Measurements from ENCODE around the gene PEX6.

The PEX6 gene

GRCh38 chr6:42938428-42938796 lies 40.6 kb downstream of the PEX6 start:
- no peaks in the 10 kb centered on the region for H3K27me3 ChIP-seq (ENCODE audit: control insufficient read depth, insufficient read depth, low read length)
- peaks cover 7% of the 10 kb centered on the region for H3K36me3 ChIP-seq (ENCODE audit: control insufficient read depth, insufficient read depth, low read length)
- H3K4me1 ChIP-seq (ENCODE audit: control insufficient read depth, insufficient read depth, low read length), result peaks cover 1% of the 10 kb centered on the region
- no peaks in the 10 kb centered on the region for H3K9me3 ChIP-seq (ENCODE audit: control insufficient read depth, low read length)
- H3K9ac ChIP-seq (ENCODE audit: low read length), result no peak overlapping the region
- H3K4me3 ChIP-seq (ENCODE audit: low read length), result no peak overlapping the region

GRCh38 chr6:42937548-42938427 lies 41.2 kb downstream of the PEX6 start:
- no peak overlapping the region for H3K9ac ChIP-seq (ENCODE audit: low read length)
- no peaks in the 10 kb centered on the region for H3K9me3 ChIP-seq (ENCODE audit: control insufficient read depth, low read length)
- H3K36me3 ChIP-seq (ENCODE audit: control insufficient read depth, insufficient read depth, low read length), result peaks cover 7% of the 10 kb centered on the region
- H3K27me3 ChIP-seq (ENCODE audit: control insufficient read depth, insufficient read depth, low read length), result no peaks in the 10 kb centered on the region
- peaks cover 7% of the 10 kb centered on the region for H3K4me1 ChIP-seq (ENCODE audit: control insufficient read depth, insufficient read depth, low read length)
- H3K4me3 ChIP-seq (ENCODE audit: low read length), result no peak overlapping the region

- no peaks in the 10 kb centered on the region for H3K9me3 ChIP-seq (ENCODE audit: control insufficient read depth, low read length)
- no peak overlapping the region for H3K4me3 ChIP-seq (ENCODE audit: low read length)
- no peak overlapping the region for H3K9ac ChIP-seq (ENCODE audit: low read length)
- peaks cover 7% of the 10 kb centered on the region for H3K4me1 ChIP-seq (ENCODE audit: control insufficient read depth, insufficient read depth, low read length)
- H3K36me3 ChIP-seq (ENCODE audit: control insufficient read depth, insufficient read depth, low read length), result peaks cover 7% of the 10 kb centered on the region
- H3K27me3 ChIP-seq (ENCODE audit: control insufficient read depth, insufficient read depth, low read length), result no peaks in the 10 kb centered on the region
Measured at GRCh38 chr6:42936398-42936797, 42.6 kb downstream of the PEX6 start.

DNA sequence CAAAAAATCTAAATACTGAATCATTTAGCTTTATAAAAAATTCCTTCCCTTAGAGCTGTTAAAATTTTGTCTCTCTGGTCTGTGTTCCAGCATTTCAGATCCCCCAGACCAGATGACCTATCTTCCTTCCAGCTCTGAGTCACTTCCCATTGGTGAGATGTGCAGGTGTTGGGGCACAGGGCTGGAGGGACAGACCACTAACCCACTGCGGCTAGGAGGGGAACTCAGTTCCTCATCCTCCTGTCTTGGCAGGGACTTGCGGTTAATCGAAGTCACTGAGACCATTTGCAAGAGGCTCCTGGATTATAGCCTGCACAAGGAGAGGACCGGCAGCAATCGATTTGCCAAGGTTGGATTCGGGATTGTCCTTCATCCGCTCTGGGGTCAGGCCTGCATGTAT lies 43.7 kb downstream of the PEX6 start:
- Histone ChIP-seq H3K4me3 (ENCODE audit: low read length) (no peak overlapping the region), H3K27me3 (ENCODE audit: control insufficient read depth, insufficient read depth, low read length) (no peaks in the 10 kb centered on the region), H3K4me1 (ENCODE audit: control insufficient read depth, insufficient read depth, low read length) (peaks cover 13% of the 10 kb centered on the region), H3K36me3 (ENCODE audit: control insufficient read depth, insufficient read depth, low read length) (peaks cover 7% of the 10 kb centered on the region), H3K9ac (ENCODE audit: low read length) (no peak overlapping the region), H3K9me3 (ENCODE audit: control insufficient read depth, low read length) (no peaks in the 10 kb centered on the region)

GRCh38 chr6:42933205-42933604 lies 45.8 kb downstream of the PEX6 start:
- Histone ChIP-seq H3K36me3 (ENCODE audit: control insufficient read depth, insufficient read depth, low read length) (peaks cover 4% of the 10 kb centered on the region), H3K9ac (ENCODE audit: low read length) (no peak overlapping the region), H3K9me3 (ENCODE audit: control insufficient read depth, low read length) (no peaks in the 10 kb centered on the region), H3K4me1 (ENCODE audit: control insufficient read depth, insufficient read depth, low read length) (peaks cover 24% of the 10 kb centered on the region), H3K4me3 (ENCODE audit: low read length) (no peak overlapping the region), H3K27me3 (ENCODE audit: control insufficient read depth, insufficient read depth, low read length) (no peaks in the 10 kb centered on the region)

GRCh38 chr6:42932412-42932811 lies 46.6 kb downstream of the PEX6 start:
- Histone ChIP-seq H3K27me3 (ENCODE audit: control insufficient read depth, insufficient read depth, low read length) (no peaks in the 10 kb centered on the region), H3K4me1 (ENCODE audit: control insufficient read depth, insufficient read depth, low read length) (peaks cover 26% of the 10 kb centered on the region), H3K4me3 (ENCODE audit: low read length) (no peak overlapping the region), H3K36me3 (ENCODE audit: control insufficient read depth, insufficient read depth, low read length) (no peaks in the 10 kb centered on the region), H3K9me3 (ENCODE audit: control insufficient read depth, low read length) (no peaks in the 10 kb centered on the region), H3K9ac (ENCODE audit: low read length) (no peak overlapping the region)

DNA sequence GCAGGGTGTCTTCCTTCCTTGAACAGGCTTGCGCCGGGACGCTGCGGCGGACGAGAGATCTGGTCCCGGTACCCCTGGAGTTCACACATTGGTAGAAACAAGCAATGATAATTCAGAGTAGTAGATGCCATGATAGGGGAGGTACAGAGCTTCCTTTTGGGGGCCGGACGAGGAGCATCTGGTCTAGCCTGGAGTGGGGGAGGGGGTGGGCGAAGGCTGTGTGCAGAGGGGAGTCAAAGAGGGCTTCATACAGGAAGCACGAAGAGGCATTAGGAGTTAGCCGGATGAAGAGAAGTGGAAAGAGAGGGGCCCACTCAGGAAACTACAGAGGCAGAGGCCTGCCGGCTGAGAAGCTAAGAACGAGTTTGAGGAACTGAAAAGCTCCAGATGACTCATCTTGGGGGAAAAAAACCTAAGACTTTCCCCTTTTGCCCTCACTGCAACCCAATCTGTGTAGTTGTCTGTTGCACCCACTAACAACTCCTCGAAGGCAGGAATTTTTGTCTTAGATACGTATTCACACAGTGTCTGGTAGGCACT lies 49.1 kb downstream of the PEX6 start:
- Histone ChIP-seq H3K4me1 (ENCODE audit: control insufficient read depth, insufficient read depth, low read length) (peaks cover 26% of the 10 kb centered on the region), H3K4me3 (ENCODE audit: low read length) (peak overlapping the region; percentile 16), H3K36me3 (ENCODE audit: control insufficient read depth, insufficient read depth, low read length) (no peaks in the 10 kb centered on the region), H3K9me3 (ENCODE audit: control insufficient read depth, low read length) (no peaks in the 10 kb centered on the region), H3K9ac (ENCODE audit: low read length) (peak overlapping the region; percentile 33), H3K27me3 (ENCODE audit: control insufficient read depth, insufficient read depth, low read length) (no peaks in the 10 kb centered on the region)

DNA sequence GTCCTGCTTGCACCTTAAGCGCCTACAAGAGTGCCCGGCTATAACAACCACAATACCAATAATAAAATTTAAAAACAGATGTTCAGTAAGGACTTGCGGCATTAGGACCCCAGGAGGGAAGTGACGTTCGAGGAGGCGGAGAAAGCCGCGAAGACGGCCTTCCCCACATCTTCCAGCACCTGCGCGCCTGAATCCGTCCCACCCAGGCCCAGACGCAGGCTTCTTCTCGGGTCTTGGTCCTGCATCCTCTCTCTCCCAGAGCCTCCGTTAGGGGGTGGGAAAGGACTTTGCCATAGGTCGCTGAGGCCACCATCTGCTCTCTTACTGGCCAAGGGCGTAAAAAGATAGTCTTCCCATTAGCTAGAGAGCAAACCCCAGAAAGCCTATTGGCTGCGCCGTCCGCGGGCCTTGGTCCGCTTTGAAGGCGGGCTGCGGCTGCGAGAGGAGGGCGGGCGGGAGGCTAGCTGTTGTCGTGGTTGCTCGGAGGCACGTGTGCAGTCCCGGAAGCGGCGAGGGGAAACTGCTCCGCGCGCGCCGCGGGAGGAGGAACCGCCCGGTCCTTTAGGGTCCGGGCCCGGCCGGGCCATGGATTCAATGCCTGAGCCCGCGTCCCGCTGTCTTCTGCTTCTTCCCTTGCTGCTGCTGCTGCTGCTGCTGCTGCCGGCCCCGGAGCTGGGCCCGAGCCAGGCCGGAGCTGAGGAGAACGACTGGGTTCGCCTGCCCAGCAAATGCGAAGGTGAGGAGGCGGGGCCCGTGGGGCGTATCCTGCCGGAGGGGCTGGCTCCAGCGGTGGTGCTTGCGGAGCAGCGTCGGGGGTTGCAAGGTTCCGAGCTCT lies 49.8 kb downstream of the PEX6 start, which contains the start of gene CNPY3:
TSS of gene CNPY3 (plus strand) at position 495 of the 835 bp plus-strand sequence. CDS start at position 586, 91 bp downstream.
- Histone ChIP-seq H3K4me3 (ENCODE audit: low read length) (peak within 1 kb of the TSS; percentile 16), H3K9ac (ENCODE audit: low read length) (peak within 1 kb of the TSS; percentile 33), H3K27me3 (ENCODE audit: control insufficient read depth, insufficient read depth, low read length) (no peaks in the 10 kb centered on the region), H3K9me3 (ENCODE audit: control insufficient read depth, low read length) (no peaks in the 10 kb centered on the region), H3K4me1 (ENCODE audit: control insufficient read depth, insufficient read depth, low read length) (peaks cover 26% of the 10 kb centered on the region), H3K36me3 (ENCODE audit: control insufficient read depth, insufficient read depth, low read length) (no peaks in the 10 kb centered on the region)

- H3K36me3 ChIP-seq (ENCODE audit: control insufficient read depth, insufficient read depth, low read length), result no peaks in the 10 kb centered on the region
- peaks cover 13% of the 10 kb centered on the region for H3K4me1 ChIP-seq (ENCODE audit: control insufficient read depth, insufficient read depth, low read length)
Measured at GRCh38 chr6:42925248-42925857, 53.6 kb downstream of the PEX6 start.

DNA sequence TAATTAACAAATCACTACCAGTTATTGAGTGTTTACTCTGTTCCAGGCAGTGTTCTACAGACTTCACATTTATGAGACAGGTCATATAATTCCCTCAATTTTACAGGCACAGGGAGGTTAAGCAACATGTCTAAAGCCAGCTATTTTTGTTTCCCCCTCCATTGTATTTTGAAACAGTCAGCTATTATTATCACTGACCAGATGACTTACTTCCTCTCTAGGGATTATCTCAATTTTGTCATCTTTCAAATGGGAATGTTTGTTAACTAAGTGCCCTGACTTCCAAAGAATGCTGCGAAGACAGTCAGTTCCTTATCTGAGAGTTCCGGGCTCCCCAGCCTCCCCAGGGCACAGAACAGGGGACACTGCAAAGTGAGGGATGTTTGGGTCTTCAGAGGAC lies 55.3 kb downstream of the PEX6 start:
- no peaks in the 10 kb centered on the region for H3K27me3 ChIP-seq (ENCODE audit: control insufficient read depth, insufficient read depth, low read length)
- H3K4me1 ChIP-seq (ENCODE audit: control insufficient read depth, insufficient read depth, low read length), result peaks cover 6% of the 10 kb centered on the region
- H3K9me3 ChIP-seq (ENCODE audit: control insufficient read depth, low read length), result no peaks in the 10 kb centered on the region
- no peak overlapping the region for H3K4me3 ChIP-seq (ENCODE audit: low read length)
- H3K9ac ChIP-seq (ENCODE audit: low read length), result no peak overlapping the region
- H3K36me3 ChIP-seq (ENCODE audit: control insufficient read depth, insufficient read depth, low read length), result no peaks in the 10 kb centered on the region

More at GRCh38 chr6:42925248-42925857, 53.6 kb downstream of the PEX6 start:
- Histone ChIP-seq H3K4me3 (ENCODE audit: low read length) (no peak overlapping the region), H3K27me3 (ENCODE audit: control insufficient read depth, insufficient read depth, low read length) (no peaks in the 10 kb centered on the region), H3K9ac (ENCODE audit: low read length) (no peak overlapping the region), H3K9me3 (ENCODE audit: control insufficient read depth, low read length) (no peaks in the 10 kb centered on the region)

DNA sequence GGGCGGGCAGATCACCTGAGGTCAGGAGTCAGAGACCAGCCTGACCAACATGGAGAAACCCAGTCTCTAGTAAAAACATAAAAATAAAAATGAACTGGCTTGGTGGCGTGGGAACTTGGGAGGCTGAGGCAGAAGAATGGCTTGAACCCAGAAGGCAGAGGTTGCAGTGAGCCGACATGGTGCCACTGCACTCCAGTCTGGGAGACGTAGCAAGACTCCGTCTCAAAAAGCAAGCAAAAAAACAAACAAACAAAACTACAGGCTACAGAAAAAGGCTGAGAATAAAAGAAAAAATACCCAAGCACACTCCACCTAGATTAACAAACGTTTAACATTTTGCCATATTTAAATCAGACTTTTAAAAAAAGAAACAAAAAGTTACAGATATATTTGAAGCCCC lies 57.2 kb downstream of the PEX6 start:
- Histone ChIP-seq H3K9me3 (ENCODE audit: control insufficient read depth, low read length) (no peaks in the 10 kb centered on the region), H3K4me1 (ENCODE audit: control insufficient read depth, insufficient read depth, low read length) (no peaks in the 10 kb centered on the region), H3K4me3 (ENCODE audit: low read length) (no peak overlapping the region), H3K36me3 (ENCODE audit: control insufficient read depth, insufficient read depth, low read length) (no peaks in the 10 kb centered on the region), H3K9ac (ENCODE audit: low read length) (no peak overlapping the region), H3K27me3 (ENCODE audit: control insufficient read depth, insufficient read depth, low read length) (no peaks in the 10 kb centered on the region)

Data from mucosa of stomach (tissue), 1 donor.